Activated T-cell treated with anti-CD3 and anti-CD28 coated beads, Interleukin-2, amount 50 U/mL, for 1 hour (primary cell): Measurements from ENCODE around the gene RBSN.

Experiments used
- DNase-seq: peaks from one replicate; pipeline ENCODE4 v3.0.0-alpha.2; 2020

RBSN gene

DNA sequence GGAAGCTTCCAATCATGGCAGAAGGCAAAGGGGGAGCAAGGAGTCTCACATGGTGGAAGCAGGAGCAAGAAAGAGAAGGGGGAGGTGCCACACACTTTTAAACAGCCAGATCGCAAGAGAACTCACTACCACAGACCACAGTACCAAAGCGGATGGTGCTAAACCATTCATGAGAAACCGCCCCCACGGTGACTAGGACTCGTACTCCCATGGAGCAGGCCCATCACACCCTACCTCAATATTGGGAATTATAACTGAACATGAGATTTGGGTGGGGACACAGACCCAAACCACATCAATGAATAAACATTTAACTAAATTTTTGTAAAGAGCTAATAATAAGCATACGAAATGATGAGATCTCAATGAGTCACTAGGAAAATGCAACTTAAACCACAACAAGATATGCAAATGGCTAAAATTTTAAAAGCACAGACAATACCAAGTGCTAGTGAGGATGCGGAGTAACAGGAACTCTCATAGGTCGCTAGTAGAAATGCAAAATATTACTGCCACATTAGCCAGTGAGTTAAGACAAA is 43.9 kb downstream of the RBSN start:
- DNase-seq = peak; percentile 42

DNA sequence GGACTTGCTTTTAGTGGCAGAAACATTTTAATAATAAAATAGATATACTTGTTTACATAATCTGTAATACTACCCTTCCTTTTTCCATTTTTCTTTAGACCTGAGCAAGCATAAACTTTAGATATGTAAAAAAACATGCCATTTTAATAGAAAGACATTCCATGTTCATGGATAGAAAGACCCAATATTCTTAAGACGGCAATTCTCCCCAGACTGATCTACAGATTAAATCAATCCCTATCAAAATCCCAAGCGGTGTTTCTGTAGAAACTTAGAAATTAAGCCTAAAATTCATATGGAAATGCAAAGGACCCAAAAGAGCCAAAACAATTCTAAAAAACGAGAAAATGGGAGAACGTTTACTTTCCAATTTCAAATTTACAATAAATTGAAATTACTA is 45.4 kb downstream of the RBSN start:
- DNase-seq = no peak

DNA sequence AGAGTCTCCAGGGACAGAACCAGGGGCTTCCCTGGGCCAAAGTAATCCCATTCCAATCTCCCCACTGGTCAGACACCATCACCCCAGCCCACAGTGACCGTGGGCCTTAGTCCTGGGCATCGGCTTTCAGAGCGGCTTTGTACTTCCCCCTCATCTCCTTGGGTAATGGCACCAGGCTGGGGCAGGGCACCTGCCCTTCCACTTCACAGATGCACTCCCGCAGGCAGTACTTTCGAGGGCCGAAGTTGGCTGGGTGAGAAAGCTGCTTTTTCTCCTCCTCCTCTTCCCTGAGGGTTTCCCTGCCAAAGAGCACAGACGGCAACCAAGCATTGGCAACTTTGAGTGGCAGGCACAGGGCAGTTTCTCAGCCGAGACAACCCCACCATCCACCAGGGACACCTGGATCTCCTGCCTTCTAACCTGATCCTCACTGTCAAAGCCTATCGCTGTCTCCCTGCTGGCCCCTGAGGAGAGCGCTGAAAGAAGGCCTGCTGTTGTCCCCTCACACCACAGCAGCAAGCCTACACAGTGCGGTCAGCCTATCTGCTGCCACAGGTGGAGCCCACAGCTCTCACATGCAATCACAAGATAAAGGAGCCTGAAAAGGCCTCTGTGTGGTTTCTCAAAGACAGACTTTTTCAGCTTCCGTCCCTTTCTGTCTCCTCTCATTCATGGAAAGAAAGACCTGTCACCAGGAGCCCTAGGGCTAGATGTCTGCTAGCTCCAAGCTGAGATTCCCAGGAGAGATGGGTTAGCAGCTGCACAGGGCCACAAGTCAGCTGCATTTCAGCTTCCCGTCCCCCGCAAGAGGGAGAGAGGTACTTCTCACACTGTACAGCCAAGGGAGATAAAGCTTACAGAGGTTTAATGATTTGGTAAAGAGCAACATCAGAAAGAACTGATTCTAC is 46.4 kb downstream of the RBSN start:
- no peak for DNase-seq

GRCh38 chr3:15051531-15051930 is 47.4 kb downstream of the RBSN start:
- peak; percentile 52 for DNase-seq

GRCh38 chr3:15050405-15051092 is 48.4 kb downstream of the RBSN start:
- no peak for DNase-seq

DNA sequence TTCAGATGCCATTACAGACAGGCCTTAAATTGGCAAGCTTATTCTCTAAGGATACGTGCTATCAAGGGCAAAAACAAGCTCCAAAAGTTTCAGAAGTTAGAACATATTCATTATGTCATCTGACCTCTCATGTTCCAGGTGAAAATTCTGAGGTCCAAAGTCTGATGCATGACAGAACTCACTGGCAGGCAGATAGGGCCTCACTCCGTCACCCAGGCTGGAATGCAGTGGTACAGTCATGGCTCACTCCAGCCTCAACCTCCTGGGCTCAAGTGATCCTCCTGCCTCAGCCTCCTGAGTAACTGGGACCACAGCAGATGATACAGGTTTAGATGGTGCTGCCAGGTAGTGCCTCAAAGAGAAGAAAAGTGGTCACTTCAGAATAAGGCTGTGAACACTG is 49.4 kb downstream of the RBSN start:
- DNase-seq = no peak

GRCh38 chr3:15045667-15046066 is 53.3 kb downstream of the RBSN start:
- no peak for DNase-seq

DNA sequence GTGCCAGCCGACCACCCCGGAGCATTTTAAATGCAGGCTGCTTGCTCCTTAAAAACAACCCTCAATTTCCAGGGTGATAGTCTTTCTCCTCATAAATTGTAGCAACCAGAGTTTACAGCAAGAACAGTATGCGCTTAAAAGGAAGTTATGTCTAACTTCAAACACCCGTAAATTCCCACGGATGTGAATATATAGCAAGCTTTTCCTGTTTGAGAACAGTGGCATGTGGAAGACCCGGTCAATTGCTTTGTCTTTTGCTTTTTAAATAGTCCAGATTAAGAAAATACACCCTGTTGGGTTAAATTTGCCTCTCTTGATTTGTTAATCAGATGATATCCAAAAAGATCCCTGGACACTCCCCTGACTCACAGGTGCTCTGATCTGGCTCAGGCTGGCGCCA is 54.6 kb downstream of the RBSN start:
- DNase-seq = no peak

GRCh38 chr3:15043408-15044171 is 55.4 kb downstream of the RBSN start:
- no peak for DNase-seq

- no peak for DNase-seq
Observed at GRCh38 chr3:15042936-15043335, 56.0 kb downstream of the RBSN start.

DNA sequence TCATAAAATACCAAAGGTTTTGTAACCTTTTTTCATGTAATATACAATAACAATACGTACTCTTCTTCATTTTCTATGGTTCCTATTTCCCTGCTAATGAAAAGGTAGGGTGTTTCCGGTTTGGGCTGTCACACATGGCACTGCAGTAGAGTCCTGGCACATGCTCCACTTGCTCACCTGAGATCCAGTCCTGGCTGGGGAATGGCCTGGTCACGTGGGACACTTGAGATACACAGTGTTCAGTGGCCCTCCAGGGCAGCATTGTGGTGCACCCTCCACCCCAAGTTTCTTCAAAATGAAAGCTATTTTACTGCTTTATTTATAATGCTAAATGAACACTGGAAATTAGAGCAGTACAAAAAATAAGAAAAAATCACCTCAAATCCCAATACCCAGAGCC is 57.0 kb downstream of the RBSN start:
- DNase-seq = no peak

- no peak for DNase-seq
Observed at GRCh38 chr3:15040844-15041243, 58.1 kb downstream of the RBSN start.

DNA sequence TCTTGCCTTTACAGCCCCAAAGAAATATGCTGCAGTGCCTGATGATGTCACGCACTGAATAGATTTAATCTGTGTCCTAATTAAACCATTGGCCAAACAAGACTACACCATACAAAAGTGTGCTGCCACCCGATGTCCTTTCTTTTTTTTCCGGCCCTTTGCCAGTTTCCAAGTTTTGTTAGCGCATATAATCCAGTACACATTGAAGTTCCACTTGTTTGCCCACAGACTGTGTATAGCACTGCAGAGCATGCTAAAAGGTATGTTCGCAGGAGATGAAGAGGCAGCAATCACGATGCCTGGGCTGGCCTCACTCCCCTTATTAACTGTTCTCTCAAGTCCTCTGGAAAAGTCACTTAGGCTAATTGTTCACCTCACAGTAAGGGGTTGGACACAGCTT is 60.6 kb downstream of the RBSN start:
- DNase-seq = no peak

DNA sequence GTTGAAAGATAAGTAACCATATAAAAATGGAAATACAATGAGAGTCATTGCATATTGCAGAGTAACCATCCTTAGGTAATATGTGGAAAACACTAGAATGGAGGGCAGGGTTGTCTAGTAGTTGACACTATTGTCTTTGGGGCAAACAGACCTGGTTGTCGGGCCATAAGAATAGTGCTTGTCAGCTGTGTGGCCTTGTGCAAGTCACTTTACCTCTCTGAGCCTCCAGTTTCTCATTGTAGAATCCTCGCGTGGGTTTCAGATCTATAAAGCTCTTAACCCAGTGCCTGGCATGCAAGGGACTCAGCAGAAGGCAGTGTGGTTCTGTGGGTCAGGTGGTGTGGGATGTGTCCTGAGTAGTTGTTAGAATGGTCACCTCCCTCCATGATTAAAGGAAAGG is 65.8 kb downstream of the RBSN start:
- no peak for DNase-seq

- no peak for DNase-seq
Observed at GRCh38 chr3:15032650-15033049, 66.3 kb downstream of the RBSN start.

DNA sequence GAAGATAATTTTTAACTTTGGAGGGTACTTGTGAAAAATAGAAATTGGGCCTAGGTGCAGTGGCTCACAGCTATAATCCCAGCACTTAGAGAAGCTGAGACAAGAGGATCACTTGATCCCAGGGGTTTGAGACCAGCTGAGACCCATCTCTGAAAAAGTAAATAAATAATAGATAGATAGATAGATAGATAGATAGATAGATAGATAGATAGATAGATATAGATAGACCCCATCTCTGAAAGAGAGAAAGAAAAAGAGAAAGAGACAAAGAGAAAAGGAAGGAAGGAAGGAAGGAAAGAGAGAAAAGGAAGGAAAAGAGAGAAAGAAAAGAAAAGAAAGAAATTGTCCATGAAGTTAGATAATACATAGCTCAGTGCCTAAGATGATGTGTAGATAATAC is 69.3 kb downstream of the RBSN start:
- DNase-seq = no peak

- no peak for DNase-seq
Observed at GRCh38 chr3:15023719-15024118, 75.2 kb downstream of the RBSN start.

DNA sequence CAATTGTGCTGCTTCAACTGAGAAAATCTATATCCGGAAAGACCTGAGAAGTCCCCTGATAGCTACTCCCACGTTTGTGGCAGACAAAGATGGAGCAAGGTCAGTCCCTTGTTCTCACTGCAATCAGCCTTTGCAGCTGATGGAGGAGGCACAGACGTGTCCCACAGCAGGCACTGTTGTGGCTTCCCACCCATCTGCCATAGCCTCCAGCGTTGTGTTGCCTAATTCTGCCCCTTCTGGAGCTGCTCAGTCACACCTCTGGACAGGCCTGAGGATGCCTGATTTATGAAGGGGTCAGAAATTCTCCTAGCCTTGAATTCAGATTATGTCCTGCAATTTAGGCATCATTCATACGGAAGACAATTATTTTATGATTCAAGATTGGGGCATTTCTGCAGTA is 75.7 kb downstream of the RBSN start:
- DNase-seq = no peak
